H1 (cell line): Measurements from ENCODE around the gene CNTNAP1. TPM values are rescaled to one million over a fixed set of nuclear protein-coding genes. Genes with fewer than 3 reads are reported as not detected.

ENCODE experiments used
- ASH2L ChIP-seq: fragments of 200-600, 300-600 bp; sonication (generic); IDR thresholded peaks from one replicate; pipeline ENCODE4 v1.7.1; 2017; ENCODE audit warnings: low read length
- ATF3 ChIP-seq: IDR thresholded peaks from 2 replicates; pipeline ENCODE4 v1.6.1; 2011; ENCODE audit warnings: low read depth, mild to moderate bottlenecking, low read length; ENCODE audit not compliant: insufficient read depth
- CHD2 ChIP-seq: IDR thresholded peaks from 2 replicates; pipeline ENCODE4 v1.6.1; 2012; ENCODE audit warnings: low read length, improper control_type of control experiment
- CTBP2 ChIP-seq: IDR thresholded peaks from 2 replicates; pipeline ENCODE4 v1.7.0; 2011; ENCODE audit warnings: borderline replicate concordance, mild to moderate bottlenecking, moderate library complexity, mixed read lengths, low read length; ENCODE audit not compliant: insufficient read depth, insufficient read length
- CTCF ChIP-seq, 3 experiments: IDR thresholded peaks; 1 replicate in 2 of 3; 2 replicates in 1 of 3; pipeline versions ENCODE4 v1.5.1 to v1.6.1; 2011; ENCODE audit warnings: low read length in 3 of 3, mild to moderate bottlenecking in 3 of 3, inconsistent platforms in 2 of 3, low read depth in 1 of 3, moderate library complexity in 1 of 3; ENCODE audit not compliant: insufficient read depth in 1 of 3; ENCODE audit errors: control extremely low read depth in 1 of 3
- E2F6 ChIP-seq: IDR thresholded peaks from 2 replicates; pipeline ENCODE4 v1.6.1; 2012; ENCODE audit warnings: inconsistent platforms
- EZH2 ChIP-seq: fragments of 200-600 bp; sonication (generic); IDR thresholded peaks from 2 replicates; pipeline ENCODE4 v1.7.1; 2012; ENCODE audit warnings: low read depth, mild to moderate bottlenecking, moderate library complexity, low read length, inconsistent platforms; ENCODE audit not compliant: severe bottlenecking
- GTF2F1 ChIP-seq: IDR thresholded peaks from 2 replicates; pipeline ENCODE4 v1.6.1; 2012; ENCODE audit warnings: low read depth, low read length, improper control_type of control experiment, borderline replicate concordance
- JUND ChIP-seq: IDR thresholded peaks from 2 replicates; pipeline ENCODE4 v1.6.1; 2011; ENCODE audit warnings: mild to moderate bottlenecking, improper control_type of control experiment, low read length
- KDM1A ChIP-seq: fragments of 200-600, 300-600 bp; sonication (generic); IDR thresholded peaks from 2 replicates; pipeline ENCODE4 v1.7.1; 2016; ENCODE audit warnings: mild to moderate bottlenecking, low read length, borderline replicate concordance
- NANOG ChIP-seq: IDR thresholded peaks from 2 replicates; pipeline ENCODE4 v1.6.1; 2011; ENCODE audit warnings: low read length, low read depth, mild to moderate bottlenecking, inconsistent platforms; ENCODE audit not compliant: insufficient read depth, poor library complexity, severe bottlenecking
- PHF8 ChIP-seq: fragments of 200-600 bp; sonication (generic); conservative IDR thresholded peaks from 2 replicates; pipeline ENCODE4 v1.7.1; 2012; ENCODE audit warnings: low read depth, mild to moderate bottlenecking, inconsistent platforms, low read length, moderate library complexity
- POLR2A ChIP-seq, 2 experiments: IDR thresholded peaks; 1 replicate in 1 of 2; 2 replicates in 1 of 2; pipeline ENCODE4 v1.6.1; 2011; ENCODE audit warnings: low read depth in 2 of 2, low read length in 2 of 2, mild to moderate bottlenecking in 2 of 2; ENCODE audit errors: control extremely low read depth in 1 of 2
- RAD21 ChIP-seq, 2 experiments: IDR thresholded peaks in 1 of 2; conservative IDR thresholded peaks in 1 of 2; 2 replicates each; pipeline ENCODE4 v1.6.1; 2011; ENCODE audit warnings: low read depth in 2 of 2, low read length in 2 of 2, improper control_type of control experiment in 1 of 2, inconsistent platforms in 1 of 2, mild to moderate bottlenecking in 1 of 2, moderate library complexity in 1 of 2
- RXRA ChIP-seq: IDR thresholded peaks from 2 replicates; pipeline ENCODE4 v1.6.1; 2011; ENCODE audit warnings: low read depth, mild to moderate bottlenecking, low read length, moderate library complexity; ENCODE audit not compliant: insufficient read depth
- SIX5 ChIP-seq: IDR thresholded peaks from 2 replicates; pipeline ENCODE4 v1.6.1; 2011; ENCODE audit warnings: mild to moderate bottlenecking, low read depth, low read length
- SP1 ChIP-seq: IDR thresholded peaks from 2 replicates; pipeline ENCODE4 v1.6.1; 2011; ENCODE audit warnings: low read depth, low read length
- SUZ12 ChIP-seq: fragments of 200-600 bp; sonication (generic); IDR thresholded peaks from 2 replicates; pipeline ENCODE4 v1.6.1; 2012; ENCODE audit warnings: mild to moderate bottlenecking, inconsistent platforms, low read length, moderate library complexity, mixed read lengths
- ZNF274 ChIP-seq: IDR thresholded peaks from 2 replicates; pipeline ENCODE4 v1.7.0; 2012; ENCODE audit warnings: low read length, borderline replicate concordance; ENCODE audit errors: extremely low read depth
- polyA plus RNA-seq, 7 experiments: library from polyadenylated mRNA; depleted of rRNA in 3 of 7; stranded (reverse) in 5 of 7; unstranded in 2 of 7; fragments of >200 nt in 5 of 7; fragments of 200-250 nt in 2 of 7; gene quantifications; 1 replicate in 5 of 7; 2 replicates in 1 of 7; 4 replicates in 1 of 7; pipeline versions ENCODE4 v1.2.1 to v1.2.3, GENCODE V29; 2011 to 2013; ENCODE audit warnings: missing spikeins in 2 of 7, mixed read lengths in 2 of 7
- total RNA-seq: library from RNA; stranded (reverse); fragmentation: NEBNext Ultra II Directional; extraction: Animal tissue kit (Norgen Biotek cat#: 25700); gene quantifications from 2 replicates; pipeline ENCODE4 v1.2.1, GENCODE V29; 2021

Gene CNTNAP1
- total and polyA plus RNA-seq, 2 of the 8 experiments (the other 6 are each of a cell fraction or from before 2014, with no cell fraction given), result 4.7 to 10.0 TPM

GRCh38 chr17:42659079-42659931 is 23.0 kb upstream of the CNTNAP1 start, which contains the start of gene TUBG2 (continued):
- peak in 1 of 2 experiments; percentile 67; a peak in 1 of 3 replicates for TF ChIP-seq POLR2A (IDR thresholded peaks at IDR 0.05; ENCODE audit: control extremely low read depth in 1 of 2, low read depth in 2 of 2, low read length in 2 of 2)
- TF ChIP-seq PHF8, result peak; percentile 65; the same call in 1 of the 2 replicates
- TF ChIP-seq GTF2F1, result 0 out of 2 replicates have a peak, but pooled peaks have one; percentile 26
- TF ChIP-seq SUZ12, result no peak
- no peak for TF ChIP-seq ATF3
- TF ChIP-seq ZNF274, result no peak
- TF ChIP-seq RAD21 (IDR thresholded peaks at IDR 0.05 in 1 of 2, conservative IDR thresholded peaks at IDR 0.05 in 1 of 2; ENCODE audit: low read depth in 2 of 2, low read length in 2 of 2), result no peak
- TF ChIP-seq CTBP2, result no peak
- no peak for TF ChIP-seq SIX5
- TF ChIP-seq JUND, result no peak
- 0 out of 2 replicates have a peak, but pooled peaks have one; percentile 30 for TF ChIP-seq CHD2
- no peak for TF ChIP-seq RXRA
- peak; percentile 38; the same call in 1 of the 2 replicates for TF ChIP-seq E2F6
- no peak for TF ChIP-seq EZH2
- no peak for TF ChIP-seq ASH2L
- no peak for TF ChIP-seq NANOG
- TF ChIP-seq SP1, result peak; percentile 52; the same call in 1 of the 2 replicates
- no peak for TF ChIP-seq CTCF (IDR thresholded peaks at IDR 0.05; ENCODE audit: control extremely low read depth in 1 of 3, insufficient read depth in 1 of 3, low read depth in 1 of 3, low read length in 3 of 3)
- 0 out of 2 replicates have a peak, but pooled peaks have one; percentile 39 for TF ChIP-seq KDM1A
